ENCODE results near the gene OXGR1. TPM values are rescaled to one million over a fixed set of nuclear protein-coding genes. Genes with fewer than 3 reads are reported as not detected.

OXGR1 gene
- total and polyA plus RNA-seq, 3 donors from 2014 or later, result 0.13 to 0.43 TPM; not detected in 1

- Histone ChIP-seq H3K27me3 (no peaks in the 10 kb centered on the region), H3K27ac (no peak overlapping the region), H3K36me3 (ENCODE audit: low read depth, missing control alignments) (no peaks in the 10 kb centered on the region), H3K9me3 (no peaks in the 10 kb centered on the region), H3K4me1 (no peaks in the 10 kb centered on the region), H3K4me3 (no peak overlapping the region)
- DNase-seq, result no peak
- WGBS, 2 donors, result 86 to 94% methylated on average over 3 of the region's 3 CpGs
- intact Hi-C loops (cut with DNase I; ENCODE audit: low total_unique reads), result no loop called here
- no peak for TF ChIP-seq POLR2A (IDR thresholded peaks at IDR 0.05)
- TF ChIP-seq, protein P1, sequence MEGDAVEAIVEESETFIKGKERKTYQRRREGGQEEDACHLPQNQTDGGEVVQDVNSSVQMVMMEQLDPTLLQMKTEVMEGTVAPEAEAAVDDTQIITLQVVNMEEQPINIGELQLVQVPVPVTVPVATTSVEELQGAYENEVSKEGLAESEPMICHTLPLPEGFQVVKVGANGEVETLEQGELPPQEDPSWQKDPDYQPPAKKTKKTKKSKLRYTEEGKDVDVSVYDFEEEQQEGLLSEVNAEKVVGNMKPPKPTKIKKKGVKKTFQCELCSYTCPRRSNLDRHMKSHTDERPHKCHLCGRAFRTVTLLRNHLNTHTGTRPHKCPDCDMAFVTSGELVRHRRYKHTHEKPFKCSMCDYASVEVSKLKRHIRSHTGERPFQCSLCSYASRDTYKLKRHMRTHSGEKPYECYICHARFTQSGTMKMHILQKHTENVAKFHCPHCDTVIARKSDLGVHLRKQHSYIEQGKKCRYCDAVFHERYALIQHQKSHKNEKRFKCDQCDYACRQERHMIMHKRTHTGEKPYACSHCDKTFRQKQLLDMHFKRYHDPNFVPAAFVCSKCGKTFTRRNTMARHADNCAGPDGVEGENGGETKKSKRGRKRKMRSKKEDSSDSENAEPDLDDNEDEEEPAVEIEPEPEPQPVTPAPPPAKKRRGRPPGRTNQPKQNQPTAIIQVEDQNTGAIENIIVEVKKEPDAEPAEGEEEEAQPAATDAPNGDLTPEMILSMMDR (IDR thresholded peaks at IDR 0.05), result no peak
Measured at GRCh38 chr13:97020689-97021240, 26.5 kb upstream of the OXGR1 start.

DNA sequence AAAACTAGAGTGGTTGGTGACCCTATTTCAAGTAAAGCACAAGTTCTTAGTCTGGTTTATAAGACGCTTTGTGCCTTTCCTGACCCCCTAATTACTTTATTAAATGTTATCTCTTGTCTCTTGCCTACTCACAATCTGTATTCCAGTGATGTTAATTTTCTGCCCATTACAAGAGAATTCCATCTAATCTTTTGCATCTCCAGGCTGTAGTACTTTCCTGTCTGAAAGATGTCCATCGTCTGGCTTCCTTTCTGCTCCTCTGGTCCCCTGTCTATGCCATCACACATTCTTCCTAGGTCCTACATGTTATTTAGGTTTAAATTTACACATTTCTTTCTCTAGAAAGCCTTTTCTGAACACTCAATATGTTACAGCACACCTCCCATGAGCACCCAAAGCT lies 25.9 kb upstream of the OXGR1 start:
- TF ChIP-seq POLR2A (IDR thresholded peaks at IDR 0.05), result no peak
- TF ChIP-seq, protein P1 (IDR thresholded peaks at IDR 0.05), result no peak
- intact Hi-C loops (cut with DNase I; ENCODE audit: low total_unique reads), result no loop called here

DNA sequence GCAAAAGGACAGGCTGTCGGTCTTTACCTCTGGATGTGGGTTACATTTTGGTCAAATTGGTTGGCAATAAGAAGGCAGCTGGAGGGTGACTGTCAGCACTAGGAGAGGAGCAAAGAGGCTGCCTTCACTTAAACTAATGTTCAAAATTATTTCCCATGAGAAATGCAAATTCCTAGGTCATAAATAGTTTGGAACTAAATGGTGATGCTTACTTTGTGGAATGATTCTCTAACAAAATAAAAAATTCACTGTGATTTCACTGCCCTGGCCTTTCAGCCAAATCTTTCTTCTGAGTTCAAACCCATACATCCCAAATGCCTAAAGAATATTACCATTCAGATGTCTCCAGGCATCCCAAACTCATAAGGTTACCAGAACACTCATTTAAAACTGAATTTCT lies 25.0 kb upstream of the OXGR1 start:
- H3K36me3 ChIP-seq (ENCODE audit: low read depth, missing control alignments), result no peaks in the 10 kb centered on the region
- WGBS, 2 donors, result 73 to 85% methylated on average over 1 of the region's 1 CpG
- H3K27ac ChIP-seq, result no peak overlapping the region
- H3K27me3 ChIP-seq, result no peaks in the 10 kb centered on the region
- no peaks in the 10 kb centered on the region for H3K4me1 ChIP-seq
- no peak for TF ChIP-seq POLR2A (IDR thresholded peaks at IDR 0.05)
- TF ChIP-seq, protein P1 (IDR thresholded peaks at IDR 0.05), result no peak
- H3K4me3 ChIP-seq, result no peak overlapping the region
- intact Hi-C loops (cut with DNase I; ENCODE audit: low total_unique reads), result no loop called here
- H3K9me3 ChIP-seq, result no peaks in the 10 kb centered on the region
- DNase-seq, result no peak

More for the DNA sequence above, 25.9 kb upstream of the OXGR1 start:
- Histone ChIP-seq H3K4me1 (no peaks in the 10 kb centered on the region), H3K36me3 (ENCODE audit: low read depth, missing control alignments) (no peaks in the 10 kb centered on the region), H3K4me3 (no peak overlapping the region), H3K9me3 (no peaks in the 10 kb centered on the region), H3K27me3 (no peaks in the 10 kb centered on the region), H3K27ac (no peak overlapping the region)
- DNase-seq, result no peak
- WGBS, 2 donors, result 83 to 87% methylated on average over 2 of the region's 2 CpGs

DNA sequence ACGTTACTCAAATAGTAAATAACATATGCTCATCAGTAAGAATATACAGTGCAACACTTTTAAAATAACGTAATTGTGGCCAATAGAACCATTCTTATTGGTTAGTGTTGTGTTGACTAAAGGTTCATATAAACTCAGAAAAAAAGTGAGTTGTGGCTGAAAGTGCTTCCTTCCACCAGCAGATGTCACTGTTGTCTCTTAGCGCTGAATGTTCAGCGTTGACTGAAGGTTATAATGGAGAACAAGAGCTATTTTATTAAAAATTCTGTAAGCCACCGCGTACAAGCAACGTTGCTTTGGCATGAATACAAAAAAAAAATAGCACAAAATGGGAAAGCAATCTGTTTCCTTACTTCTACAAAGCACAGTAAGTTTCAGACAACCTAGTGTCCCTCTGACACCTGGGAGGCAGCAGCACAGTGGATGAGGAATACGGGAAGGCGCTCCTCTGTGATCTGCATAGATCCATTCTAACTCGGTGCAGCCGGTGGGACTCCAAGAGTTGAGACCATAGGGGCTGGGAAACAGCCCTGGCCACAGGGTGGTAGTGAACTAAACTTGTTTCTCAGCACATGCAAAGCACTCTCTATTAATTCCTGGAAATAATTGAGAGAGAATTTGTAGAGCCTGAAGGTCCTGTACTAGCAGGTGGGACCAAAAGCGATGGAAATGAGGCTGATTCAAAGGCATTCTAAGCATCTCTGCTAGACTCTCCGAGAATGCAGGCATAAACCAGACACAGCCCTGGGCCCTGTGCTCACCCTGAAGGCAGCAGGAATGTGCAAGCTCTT lies 23.9 kb upstream of the OXGR1 start:
- WGBS, 2 donors, result 12 to 15% methylated on average over 13 of the region's 13 CpGs
- TF ChIP-seq, protein P1 (IDR thresholded peaks at IDR 0.05), result peak; percentile 39 to 83 (median 76)
- no peak for TF ChIP-seq POLR2A (IDR thresholded peaks at IDR 0.05)
- DNase-seq, result peak; percentile 46
- no peaks in the 10 kb centered on the region for H3K36me3 ChIP-seq (ENCODE audit: low read depth, missing control alignments)
- intact Hi-C loops (cut with DNase I; ENCODE audit: low total_unique reads), result no loop called here
- no peak overlapping the region for H3K27ac ChIP-seq
- H3K27me3 ChIP-seq, result no peaks in the 10 kb centered on the region
- H3K9me3 ChIP-seq, result no peaks in the 10 kb centered on the region
- no peak overlapping the region for H3K4me3 ChIP-seq
- H3K4me1 ChIP-seq, result no peaks in the 10 kb centered on the region
